Right ventricle myocardium inferior (tissue), 1 donor: ENCODE measurements around the gene TMEM63A. TPM values are rescaled to one million over a fixed set of nuclear protein-coding genes. Genes with fewer than 3 reads are reported as not detected.

Experiments
- ATAC-seq: fragments of 200-7000 bp; cut with Tn5 transposase; one replicate; pipeline ENCODE4 v1.9.1; 2020; ENCODE audit warnings: mild to moderate bottlenecking, moderate library complexity
- DNase-seq: peaks from one replicate; pipeline ENCODE4 v3.0.0; 2021; ENCODE audit errors: missing footprints
- intact Hi-C: fragments of 100-400 bp; cut with DNase I; formaldehyde crosslinking; loops from one replicate; pipeline ENCODE4 v1.11.0; 2022
- total RNA-seq: library from RNA; stranded (reverse); fragmentation: NEBNext Ultra II Directional; extraction: Animal tissue kit (Norgen Biotek cat#: 25700); gene quantifications from one replicate; pipeline ENCODE4 v1.2.1, GENCODE V29; 2021
- donor health status: DM: no; HTN: yes; CAD: no; lungs with severe emphysema.

Gene TMEM63A
- total RNA-seq, 1 donor from 2014 or later = 30.6 TPM

GRCh38 chr1:225914391-225914790 is 32.2 kb upstream of the TMEM63A start:
- intact Hi-C loops = loop anchor here (5.0 kb wide), 3 partner anchors 63 to 137 kb away; partner anchors contain the start of gene SRP9
- no peak for ATAC-seq
- no peak for DNase-seq

- peak; percentile 90 for DNase-seq
- intact Hi-C loops = loop anchor here (1.0 to 5.0 kb wide), 5 partner anchors 35 to 436 kb away; partner anchors contain the start of gene SRP9
- peak; percentile 84 for ATAC-seq
Observed at GRCh38 chr1:225911191-225912130, 29.3 kb upstream of the TMEM63A start.

- ATAC-seq (no peak), DNase-seq (no peak)
- intact Hi-C loops = no loop called here
Observed at GRCh38 chr1:225909477-225909876, 27.3 kb upstream of the TMEM63A start.

- ATAC-seq (no peak), DNase-seq (no peak)
- intact Hi-C loops = no loop called here
Observed at GRCh38 chr1:225908773-225909172, 26.6 kb upstream of the TMEM63A start.

GRCh38 chr1:225908013-225908640 is 25.9 kb upstream of the TMEM63A start:
- ATAC-seq = no peak
- intact Hi-C loops = no loop called here
- DNase-seq = no peak

- DNase-seq = no peak
- intact Hi-C loops = no loop called here
- no peak for ATAC-seq
Observed at GRCh38 chr1:225907341-225907740, 25.2 kb upstream of the TMEM63A start.

GRCh38 chr1:225906467-225906866 is 24.3 kb upstream of the TMEM63A start:
- ATAC-seq = no peak
- no peak for DNase-seq
- intact Hi-C loops = no loop called here

GRCh38 chr1:225903623-225904022 is 21.4 kb upstream of the TMEM63A start:
- DNase-seq (no peak), ATAC-seq (no peak)
- intact Hi-C loops = no loop called here

GRCh38 chr1:225899044-225899925 is 17.1 kb upstream of the TMEM63A start:
- ATAC-seq (no peak), DNase-seq (no peak)
- intact Hi-C loops = no loop called here

GRCh38 chr1:225897595-225898514 is 15.7 kb upstream of the TMEM63A start:
- intact Hi-C loops = no loop called here
- ATAC-seq (no peak), DNase-seq (no peak)

- intact Hi-C loops = no loop called here
- ATAC-seq (no peak), DNase-seq (no peak)
Observed at GRCh38 chr1:225896937-225897549, 14.9 kb upstream of the TMEM63A start.

- no peak for ATAC-seq
- intact Hi-C loops = no loop called here
Observed at GRCh38 chr1:225896494-225896893, 14.3 kb upstream of the TMEM63A start.

GRCh38 chr1:225892307-225892706 is 10.1 kb upstream of the TMEM63A start:
- intact Hi-C loops = no loop called here
- DNase-seq = no peak
- no peak for ATAC-seq

More at GRCh38 chr1:225896494-225896893, 14.3 kb upstream of the TMEM63A start:
- no peak for DNase-seq

- intact Hi-C loops = no loop called here
- ATAC-seq (no peak), DNase-seq (no peak)
Observed at GRCh38 chr1:225891229-225891972, 9.2 kb upstream of the TMEM63A start.

GRCh38 chr1:225890346-225891228 is 8.4 kb upstream of the TMEM63A start:
- DNase-seq (no peak), ATAC-seq (peak; percentile 36)
- intact Hi-C loops = no loop called here

- intact Hi-C loops = no loop called here
- no peak for ATAC-seq
- DNase-seq = no peak
Observed at GRCh38 chr1:225889743-225890142, 7.6 kb upstream of the TMEM63A start.
